ENCODE results near the gene CD86. TPM values are rescaled to one million over a fixed set of nuclear protein-coding genes. Genes with fewer than 3 reads are reported as not detected.

Gene CD86
- total and polyA plus RNA-seq, 2 donors from 2014 or later = 1.3 to 6.3 TPM

DNA sequence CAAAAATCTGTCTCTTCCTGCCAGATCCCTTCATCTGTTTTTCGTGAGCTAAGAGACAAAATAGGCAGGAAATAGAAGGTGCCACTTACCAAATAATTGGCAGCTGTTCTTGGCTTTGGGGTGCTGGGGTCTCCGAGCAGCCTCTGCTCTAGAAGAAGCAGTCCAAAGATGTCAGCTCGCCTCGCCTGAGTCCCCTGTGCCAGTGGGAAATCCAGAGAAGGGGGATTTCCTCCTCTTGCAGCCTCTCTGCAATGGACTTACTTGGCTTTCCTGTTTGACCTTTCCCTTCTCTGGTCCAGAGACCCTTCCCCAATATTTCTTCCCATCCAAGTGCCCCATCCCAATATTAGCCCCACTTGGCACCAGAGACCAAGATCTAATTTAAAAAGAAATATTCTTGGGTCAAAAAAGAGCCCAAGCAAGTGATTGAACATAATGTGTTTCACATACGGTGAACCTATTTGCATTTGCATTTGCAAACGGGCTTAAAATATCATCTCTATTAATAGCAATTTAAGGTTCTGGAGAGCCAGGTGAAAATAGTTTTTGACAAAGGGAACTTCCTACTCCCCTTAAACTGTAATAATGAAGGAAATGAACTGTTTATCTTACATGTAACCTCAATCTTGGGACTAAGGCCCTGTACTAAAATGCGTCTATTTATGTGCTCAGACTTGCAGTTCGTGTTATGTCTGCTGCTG is 23.2 kb downstream of the CD86 start:
- TF ChIP-seq, protein P1, sequence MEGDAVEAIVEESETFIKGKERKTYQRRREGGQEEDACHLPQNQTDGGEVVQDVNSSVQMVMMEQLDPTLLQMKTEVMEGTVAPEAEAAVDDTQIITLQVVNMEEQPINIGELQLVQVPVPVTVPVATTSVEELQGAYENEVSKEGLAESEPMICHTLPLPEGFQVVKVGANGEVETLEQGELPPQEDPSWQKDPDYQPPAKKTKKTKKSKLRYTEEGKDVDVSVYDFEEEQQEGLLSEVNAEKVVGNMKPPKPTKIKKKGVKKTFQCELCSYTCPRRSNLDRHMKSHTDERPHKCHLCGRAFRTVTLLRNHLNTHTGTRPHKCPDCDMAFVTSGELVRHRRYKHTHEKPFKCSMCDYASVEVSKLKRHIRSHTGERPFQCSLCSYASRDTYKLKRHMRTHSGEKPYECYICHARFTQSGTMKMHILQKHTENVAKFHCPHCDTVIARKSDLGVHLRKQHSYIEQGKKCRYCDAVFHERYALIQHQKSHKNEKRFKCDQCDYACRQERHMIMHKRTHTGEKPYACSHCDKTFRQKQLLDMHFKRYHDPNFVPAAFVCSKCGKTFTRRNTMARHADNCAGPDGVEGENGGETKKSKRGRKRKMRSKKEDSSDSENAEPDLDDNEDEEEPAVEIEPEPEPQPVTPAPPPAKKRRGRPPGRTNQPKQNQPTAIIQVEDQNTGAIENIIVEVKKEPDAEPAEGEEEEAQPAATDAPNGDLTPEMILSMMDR (IDR thresholded peaks at IDR 0.05; ENCODE audit: borderline replicate concordance, extremely low read depth, insufficient read depth) = no peak
- no peak overlapping the region for H3K27ac ChIP-seq (ENCODE audit: low read depth in 2 of 2, low read length in 2 of 2)
- no peaks in the 10 kb centered on the region for H3K4me1 ChIP-seq (ENCODE audit: control insufficient read depth in 2 of 3, insufficient read depth in 2 of 3, low read depth in 1 of 3, low read length in 3 of 3)
- no peaks in the 10 kb centered on the region for H3K9me3 ChIP-seq (ENCODE audit: control insufficient read depth in 2 of 3, insufficient read depth in 1 of 3, low read length in 3 of 3)
- no peak for DNase-seq
- no peaks in the 10 kb centered on the region for H3K27me3 ChIP-seq (ENCODE audit: control insufficient read depth, insufficient read depth, low read length)
- FAIRE-seq = no peak
- H3K36me3 ChIP-seq (ENCODE audit: control insufficient read depth in 2 of 3, insufficient read depth in 3 of 3, low read length in 3 of 3) = no peaks in the 10 kb centered on the region
- H3K4me3 ChIP-seq (ENCODE audit: low read length in 3 of 3) = no peak overlapping the region
- H3K9ac ChIP-seq (ENCODE audit: low read length in 3 of 3) = no peak overlapping the region
- intact Hi-C loops (cut with DNase I) = no loop called here

DNA sequence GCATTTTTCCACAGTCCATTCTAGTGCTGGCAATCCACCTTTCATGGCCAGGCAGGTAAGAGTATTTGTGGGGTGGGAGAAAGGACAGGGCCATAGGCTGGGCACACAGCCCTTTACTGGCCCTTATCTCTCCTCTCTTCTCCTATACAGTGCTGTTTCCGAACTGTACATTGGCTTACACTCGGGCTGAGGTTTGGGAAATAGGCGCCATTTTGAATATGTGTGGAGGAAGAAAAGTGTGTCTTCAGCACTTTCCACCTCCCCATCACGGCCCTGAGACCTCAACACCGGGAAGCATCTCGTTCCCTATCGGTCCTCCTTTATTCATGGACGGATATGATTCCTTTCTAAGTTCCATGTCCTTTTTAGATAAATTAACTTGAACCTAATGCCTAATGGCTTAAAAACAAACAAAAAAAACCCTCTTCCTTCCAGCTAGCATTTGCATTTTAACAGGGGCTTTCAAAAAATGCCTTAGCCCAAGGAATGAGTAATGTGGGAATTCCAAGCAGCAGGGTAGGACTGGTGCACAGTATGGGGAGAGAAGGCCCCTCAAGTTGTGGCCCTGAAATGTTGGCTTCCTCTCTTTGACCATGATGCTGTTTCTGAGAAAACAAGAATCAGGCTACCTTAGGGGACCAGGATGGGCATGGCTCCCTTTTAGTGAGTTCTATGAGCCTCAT is 24.5 kb downstream of the CD86 start:
- intact Hi-C loops (cut with DNase I) = no loop called here
- H3K9ac ChIP-seq (ENCODE audit: low read length in 3 of 3) = no peak overlapping the region
- TF ChIP-seq, protein P1 (IDR thresholded peaks at IDR 0.05; ENCODE audit: borderline replicate concordance, extremely low read depth, insufficient read depth) = no peak
- H3K9me3 ChIP-seq (ENCODE audit: control insufficient read depth in 2 of 3, insufficient read depth in 1 of 3, low read length in 3 of 3) = no peaks in the 10 kb centered on the region
- H3K27ac ChIP-seq (ENCODE audit: low read depth in 2 of 2, low read length in 2 of 2) = no peak overlapping the region
- no peaks in the 10 kb centered on the region for H3K27me3 ChIP-seq (ENCODE audit: control insufficient read depth, insufficient read depth, low read length)
- H3K4me3 ChIP-seq (ENCODE audit: low read length in 3 of 3) = no peak overlapping the region
- no peak for DNase-seq
- no peak for FAIRE-seq
- no peaks in the 10 kb centered on the region for H3K4me1 ChIP-seq (ENCODE audit: control insufficient read depth in 2 of 3, insufficient read depth in 2 of 3, low read depth in 1 of 3, low read length in 3 of 3)
- H3K36me3 ChIP-seq (ENCODE audit: control insufficient read depth in 2 of 3, insufficient read depth in 3 of 3, low read length in 3 of 3) = no peaks in the 10 kb centered on the region

DNA sequence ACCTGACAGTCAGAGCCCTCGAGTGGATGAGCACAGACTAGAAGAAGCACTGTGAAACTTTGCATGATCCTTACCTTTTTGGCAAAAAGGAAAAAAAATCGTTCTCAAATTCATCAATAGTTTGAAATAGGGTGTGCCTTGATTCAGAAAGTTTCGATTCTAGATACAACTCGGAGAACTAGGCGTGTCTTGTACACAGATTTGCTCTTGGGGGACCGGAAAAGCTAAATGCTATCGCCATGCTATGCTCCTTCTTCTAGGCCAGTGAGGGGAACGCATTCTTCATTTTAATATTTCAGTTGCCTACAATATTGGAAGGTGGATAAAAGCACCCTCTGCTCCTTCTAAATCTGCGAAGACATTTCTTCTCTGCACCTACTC is 25.0 kb downstream of the CD86 start:
- FAIRE-seq = no peak
- DNase-seq = no peak
- no peak overlapping the region for H3K9ac ChIP-seq (ENCODE audit: low read length in 3 of 3)

More for the DNA sequence above, 25.0 kb downstream of the CD86 start:
- Histone ChIP-seq H3K27ac (ENCODE audit: low read depth in 2 of 2, low read length in 2 of 2) (no peak overlapping the region), H3K9me3 (ENCODE audit: control insufficient read depth in 2 of 3, insufficient read depth in 1 of 3, low read length in 3 of 3) (no peaks in the 10 kb centered on the region), H3K36me3 (ENCODE audit: control insufficient read depth in 2 of 3, insufficient read depth in 3 of 3, low read length in 3 of 3) (no peaks in the 10 kb centered on the region), H3K27me3 (ENCODE audit: control insufficient read depth, insufficient read depth, low read length) (no peaks in the 10 kb centered on the region), H3K4me1 (ENCODE audit: control insufficient read depth in 2 of 3, insufficient read depth in 2 of 3, low read depth in 1 of 3, low read length in 3 of 3) (no peaks in the 10 kb centered on the region), H3K4me3 (ENCODE audit: low read length in 3 of 3) (no peak overlapping the region)
- intact Hi-C loops (cut with DNase I) = no loop called here
- TF ChIP-seq, protein P1 (IDR thresholded peaks at IDR 0.05; ENCODE audit: borderline replicate concordance, extremely low read depth, insufficient read depth) = no peak

All from kidney (tissue), 14 donors.